ENCODE measurements around the gene FUOM.
"Not testable (repeated sequence)": the region's sequence is repeated elsewhere in the genome, so short reads cannot be mapped to it uniquely, and the experiment has no call there.

The FUOM gene

GRCh38 chr10:133328358-133329343 is 29.2 kb downstream of the FUOM start:
- no peak for DNase-seq

GRCh38 chr10:133327651-133328357 is 30.0 kb downstream of the FUOM start:
- DNase-seq: no peak

GRCh38 chr10:133326745-133327650 is 30.8 kb downstream of the FUOM start:
- DNase-seq: no peak

GRCh38 chr10:133326223-133326551 is 31.6 kb downstream of the FUOM start:
- DNase-seq: no peak

- peak; percentile 46 for DNase-seq
Measured at GRCh38 chr10:133325440-133326222, 32.2 kb downstream of the FUOM start.

GRCh38 chr10:133324857-133325260 is 33.0 kb downstream of the FUOM start:
- DNase-seq: no peak

- peak; percentile 71 for DNase-seq
Measured at GRCh38 chr10:133324198-133324792, 33.5 kb downstream of the FUOM start.

- not testable (repeated sequence) for DNase-seq
Measured at GRCh38 chr10:133322064-133322709, 35.6 kb downstream of the FUOM start.

GRCh38 chr10:133320852-133321422 is 36.9 kb downstream of the FUOM start:
- DNase-seq: not testable (repeated sequence)

- peak; percentile 80 for DNase-seq
Measured at GRCh38 chr10:133318494-133319127, 39.2 kb downstream of the FUOM start.

GRCh38 chr10:133316732-133317131 is 41.1 kb downstream of the FUOM start:
- no peak for DNase-seq

- no peak for DNase-seq
Measured at GRCh38 chr10:133316266-133316665, 41.6 kb downstream of the FUOM start.

- DNase-seq: no peak
Measured at GRCh38 chr10:133315847-133316246, 42.0 kb downstream of the FUOM start.

GRCh38 chr10:133314911-133315310 is 42.9 kb downstream of the FUOM start:
- no peak for DNase-seq

- no peak for DNase-seq
Measured at GRCh38 chr10:133313192-133313591, 44.6 kb downstream of the FUOM start.

GRCh38 chr10:133312769-133313145 is 45.1 kb downstream of the FUOM start:
- no peak for DNase-seq

GRCh38 chr10:133312016-133312768 is 45.6 kb downstream of the FUOM start:
- no peak for DNase-seq

- no peak for DNase-seq
Measured at GRCh38 chr10:133311570-133311969, 46.2 kb downstream of the FUOM start.

GRCh38 chr10:133310789-133311188 is 47.0 kb downstream of the FUOM start:
- no peak for DNase-seq

- DNase-seq: no peak
Measured at GRCh38 chr10:133310399-133310755, 47.4 kb downstream of the FUOM start.
